Measurements from ENCODE around the gene GORASP1.

GORASP1 gene

GRCh38 chr3:39138804-39139415 is 31.5 kb upstream of the GORASP1 start:
- DNase-seq (ENCODE audit: insufficient read length) (no peak), FAIRE-seq (no peak)
- TF ChIP-seq POLR2A (IDR thresholded peaks at IDR 0.05; ENCODE audit: low read depth, low read length) (no peak), POLR2AphosphoS5 (IDR thresholded peaks at IDR 0.05; ENCODE audit: low read depth, low read length) (no peak), TAF1 (IDR thresholded peaks at IDR 0.05; ENCODE audit: borderline replicate concordance, low read depth, low read length) (no peak)

GRCh38 chr3:39137991-39138803 is 30.8 kb upstream of the GORASP1 start:
- no peak for FAIRE-seq
- no peak for DNase-seq (ENCODE audit: insufficient read length)
- TF ChIP-seq POLR2AphosphoS5 (IDR thresholded peaks at IDR 0.05; ENCODE audit: low read depth, low read length) (0 out of 2 replicates have a peak, but pooled peaks have one; percentile 9), TAF1 (IDR thresholded peaks at IDR 0.05; ENCODE audit: borderline replicate concordance, low read depth, low read length) (no peak)

GRCh38 chr3:39137435-39137936 is 30.1 kb upstream of the GORASP1 start:
- DNase-seq (ENCODE audit: insufficient read length): no peak
- TF ChIP-seq POLR2AphosphoS5 (IDR thresholded peaks at IDR 0.05; ENCODE audit: low read depth, low read length): no peak
- TF ChIP-seq TAF1 (IDR thresholded peaks at IDR 0.05; ENCODE audit: borderline replicate concordance, low read depth, low read length): no peak
- no peak for TF ChIP-seq POLR2A (IDR thresholded peaks at IDR 0.05; ENCODE audit: low read depth, low read length)
- FAIRE-seq: no peak

- TF ChIP-seq TAF1 (IDR thresholded peaks at IDR 0.05; ENCODE audit: borderline replicate concordance, low read depth, low read length) (no peak), POLR2AphosphoS5 (IDR thresholded peaks at IDR 0.05; ENCODE audit: low read depth, low read length) (no peak), POLR2A (IDR thresholded peaks at IDR 0.05; ENCODE audit: low read depth, low read length) (no peak)
- no peak for DNase-seq (ENCODE audit: insufficient read length)
- FAIRE-seq: no peak
These were observed 29.4 kb upstream of the GORASP1 start for GRCh38 chr3:39136533-39137434.

GRCh38 chr3:39135170-39135805 is 27.9 kb upstream of the GORASP1 start:
- FAIRE-seq: no peak

GRCh38 chr3:39134305-39134704 is 26.9 kb upstream of the GORASP1 start:
- no peak for TF ChIP-seq POLR2AphosphoS5 (IDR thresholded peaks at IDR 0.05; ENCODE audit: low read depth, low read length)
- TF ChIP-seq TAF1 (IDR thresholded peaks at IDR 0.05; ENCODE audit: borderline replicate concordance, low read depth, low read length): no peak
- TF ChIP-seq POLR2A (IDR thresholded peaks at IDR 0.05; ENCODE audit: low read depth, low read length): no peak
- no peak for FAIRE-seq
- no peak for DNase-seq (ENCODE audit: insufficient read length)

More at GRCh38 chr3:39135170-39135805, 27.9 kb upstream of the GORASP1 start:
- no peak for DNase-seq (ENCODE audit: insufficient read length)
- no peak for TF ChIP-seq TAF1 (IDR thresholded peaks at IDR 0.05; ENCODE audit: borderline replicate concordance, low read depth, low read length)
- no peak for TF ChIP-seq POLR2A (IDR thresholded peaks at IDR 0.05; ENCODE audit: low read depth, low read length)

GRCh38 chr3:39133822-39134221 is 26.4 kb upstream of the GORASP1 start:
- FAIRE-seq (no peak), DNase-seq (ENCODE audit: insufficient read length) (no peak)
- TF ChIP-seq TAF1 (IDR thresholded peaks at IDR 0.05; ENCODE audit: borderline replicate concordance, low read depth, low read length) (no peak), POLR2A (IDR thresholded peaks at IDR 0.05; ENCODE audit: low read depth, low read length) (no peak), POLR2AphosphoS5 (IDR thresholded peaks at IDR 0.05; ENCODE audit: low read depth, low read length) (no peak)

GRCh38 chr3:39133093-39133490 is 25.7 kb upstream of the GORASP1 start:
- DNase-seq (ENCODE audit: insufficient read length): no peak
- TF ChIP-seq TAF1 (IDR thresholded peaks at IDR 0.05; ENCODE audit: borderline replicate concordance, low read depth, low read length) (no peak), POLR2A (IDR thresholded peaks at IDR 0.05; ENCODE audit: low read depth, low read length) (no peak), POLR2AphosphoS5 (IDR thresholded peaks at IDR 0.05; ENCODE audit: low read depth, low read length) (no peak)
- no peak for FAIRE-seq

GRCh38 chr3:39132096-39133092 is 25.0 kb upstream of the GORASP1 start:
- FAIRE-seq: no peak
- DNase-seq (ENCODE audit: insufficient read length): no peak
- TF ChIP-seq POLR2AphosphoS5 (IDR thresholded peaks at IDR 0.05; ENCODE audit: low read depth, low read length) (no peak), TAF1 (IDR thresholded peaks at IDR 0.05; ENCODE audit: borderline replicate concordance, low read depth, low read length) (no peak), POLR2A (IDR thresholded peaks at IDR 0.05; ENCODE audit: low read depth, low read length) (no peak)
